ENCODE measurements around the gene PAPPA.

PAPPA gene

DNA sequence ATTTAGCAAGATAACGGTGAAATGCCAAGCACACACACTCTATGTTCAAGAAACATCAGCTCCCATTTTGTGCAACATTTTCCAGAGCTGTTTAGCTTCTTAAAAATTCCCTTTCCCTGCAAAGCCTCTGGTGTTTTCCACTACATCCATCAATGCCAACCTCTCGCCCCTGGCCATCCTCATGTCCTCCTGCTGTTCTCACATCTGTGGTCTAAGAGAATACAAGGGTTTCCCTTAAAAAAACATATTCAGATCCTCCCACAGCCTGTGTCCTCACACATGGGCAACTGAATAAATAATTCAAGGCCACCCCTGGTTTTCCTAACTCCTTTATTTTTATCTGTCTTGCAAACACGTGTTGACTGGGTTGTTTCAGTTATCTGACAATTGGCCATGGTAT, 70.3 kb downstream of the PAPPA start:
- no peak for DNase-seq (ENCODE audit: extremely low read depth in 1 of 2, low read depth in 1 of 2)

DNA sequence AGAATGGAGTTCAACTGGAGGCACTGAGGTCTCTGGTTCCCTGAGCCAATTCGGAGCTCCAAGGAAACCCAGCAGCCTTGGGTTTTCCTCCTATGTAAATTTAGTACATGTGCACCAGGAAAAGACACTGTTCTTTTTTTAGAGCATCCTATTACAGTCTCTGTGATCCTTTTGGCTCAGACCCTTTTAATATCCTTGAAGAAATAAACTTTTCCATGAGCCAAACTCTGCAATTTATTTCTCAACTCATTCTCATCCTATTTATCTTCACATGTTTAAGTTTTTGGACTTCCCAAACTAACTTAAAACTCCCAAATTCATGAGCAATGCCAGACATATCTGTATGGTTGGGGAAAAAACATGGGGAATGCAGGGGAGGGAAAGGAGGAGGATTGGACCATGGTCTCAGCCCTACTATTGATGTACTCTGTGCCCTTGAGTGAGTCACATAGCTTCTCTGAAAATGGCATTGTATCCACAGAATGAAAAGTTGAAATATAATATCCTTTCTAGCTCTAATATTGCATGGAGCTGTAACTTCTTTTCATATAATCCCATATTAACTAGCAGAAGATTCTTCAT, 76.6 kb downstream of the PAPPA start:
- no peak for DNase-seq (ENCODE audit: extremely low read depth in 1 of 2, low read depth in 1 of 2)

DNA sequence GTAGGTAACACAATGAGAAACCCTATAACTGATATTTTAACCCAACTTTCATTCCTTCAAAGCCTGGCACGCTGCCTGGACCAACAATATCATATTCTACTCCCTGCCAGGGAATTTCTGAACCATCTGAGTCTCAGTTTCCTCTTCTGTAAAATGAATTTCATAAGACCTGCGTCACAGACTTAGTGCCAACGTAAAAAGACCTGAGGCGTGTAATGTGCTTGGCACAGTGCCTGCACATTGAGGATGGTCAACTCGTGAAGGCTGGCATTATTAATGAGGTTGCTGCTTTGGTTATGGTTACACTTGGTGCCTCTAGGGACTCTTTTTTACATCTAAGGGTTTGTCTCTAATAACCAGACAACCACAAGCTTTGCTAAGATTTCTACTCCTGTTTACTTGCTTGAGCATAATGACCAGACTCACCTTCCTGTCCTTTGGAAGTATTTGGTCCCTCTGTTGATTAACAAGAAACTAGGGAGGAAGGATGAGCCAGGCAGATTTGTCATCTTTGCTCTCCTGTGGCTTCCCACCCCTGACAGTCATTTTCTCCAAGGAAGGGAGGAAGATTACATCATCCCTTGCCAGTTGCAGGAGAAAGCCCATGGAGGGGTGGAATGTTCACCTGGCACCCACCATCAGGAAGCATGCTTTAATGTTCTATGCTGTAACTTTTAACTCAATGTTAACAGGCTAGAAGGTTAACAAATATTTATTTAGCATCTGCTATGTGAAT, 79.0 kb downstream of the PAPPA start:
- no peak for DNase-seq (ENCODE audit: extremely low read depth in 1 of 2, low read depth in 1 of 2)

DNA sequence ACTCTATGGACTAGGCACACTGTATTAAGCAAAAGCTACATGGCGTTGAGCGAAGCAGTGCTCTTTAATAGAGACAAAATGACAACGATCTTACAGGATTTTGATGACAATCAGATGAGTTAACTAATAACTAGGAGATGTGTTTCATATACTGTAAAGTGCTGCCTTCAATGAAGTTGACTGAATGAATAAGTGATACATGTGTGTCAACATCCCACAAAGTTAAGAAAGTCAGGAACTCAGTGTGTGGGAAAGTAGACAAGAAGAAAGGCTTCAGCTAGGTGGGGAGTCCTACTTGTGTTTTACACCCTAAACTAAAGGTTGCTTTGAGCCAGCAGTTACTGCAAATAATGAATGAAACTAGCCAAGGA, 79.6 kb downstream of the PAPPA start:
- DNase-seq (ENCODE audit: extremely low read depth in 1 of 2, low read depth in 1 of 2), result no peak

DNA sequence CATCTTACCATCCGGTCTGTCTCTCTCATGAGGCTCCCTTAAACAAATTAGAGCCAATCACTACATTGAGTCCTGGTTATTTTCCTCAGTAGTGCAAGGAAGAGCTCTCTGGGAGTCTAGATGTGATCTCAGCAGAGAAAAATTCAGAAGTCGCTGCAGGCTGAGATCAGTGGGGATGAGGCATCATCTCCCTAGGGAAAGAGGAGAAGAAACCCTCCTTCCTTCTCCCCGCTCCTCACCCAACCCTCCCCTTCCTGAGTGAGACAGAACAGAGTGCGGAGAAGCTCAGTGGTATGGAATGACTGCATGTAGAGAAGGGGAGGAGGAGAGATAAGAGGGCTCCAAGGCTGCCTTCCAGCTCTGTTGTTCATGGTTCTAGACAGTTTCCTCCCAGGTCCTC, 80.5 kb downstream of the PAPPA start:
- no peak for DNase-seq (ENCODE audit: extremely low read depth in 1 of 2, low read depth in 1 of 2)

DNA sequence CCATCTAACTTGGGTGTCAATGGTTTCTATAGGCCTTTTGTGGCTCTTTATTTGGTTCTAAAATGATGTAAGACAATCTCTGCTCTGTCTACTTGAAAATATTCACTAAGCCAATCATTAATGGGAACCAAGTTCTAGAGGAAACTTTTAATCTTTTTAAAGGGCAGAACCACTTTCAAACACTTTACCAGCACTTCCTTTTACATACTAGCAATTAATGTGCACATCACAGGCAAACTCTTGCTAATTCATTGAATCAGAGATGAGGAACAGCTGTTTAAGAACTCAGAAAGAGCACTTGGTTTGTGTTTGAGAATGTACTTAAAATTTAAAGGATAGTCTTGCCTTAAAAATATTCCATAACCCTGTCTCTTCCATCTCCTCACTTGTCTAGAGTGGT, 83.4 kb downstream of the PAPPA start:
- no peak for DNase-seq (ENCODE audit: extremely low read depth in 1 of 2, low read depth in 1 of 2)

DNA sequence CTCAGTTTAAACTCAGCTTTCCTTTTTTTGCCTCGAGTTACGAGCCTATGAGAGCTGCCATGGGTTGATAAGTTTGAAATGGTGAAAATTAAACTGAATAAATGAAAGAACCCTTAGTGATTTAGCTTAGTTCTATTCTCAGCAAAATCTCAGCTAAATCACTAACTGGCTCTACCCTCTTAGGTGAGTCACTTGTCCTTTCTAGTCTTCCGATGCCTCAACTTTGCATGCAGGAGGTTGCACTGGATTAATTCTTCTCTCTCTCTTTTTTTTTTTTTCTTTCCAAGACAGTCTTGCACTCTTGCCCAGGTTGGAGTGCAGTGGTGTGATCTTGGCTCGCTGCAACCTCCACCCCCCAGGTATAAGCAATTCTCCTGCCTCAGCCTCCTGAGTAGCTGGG, 83.9 kb downstream of the PAPPA start:
- DNase-seq (ENCODE audit: extremely low read depth in 1 of 2, low read depth in 1 of 2), result no peak

DNA sequence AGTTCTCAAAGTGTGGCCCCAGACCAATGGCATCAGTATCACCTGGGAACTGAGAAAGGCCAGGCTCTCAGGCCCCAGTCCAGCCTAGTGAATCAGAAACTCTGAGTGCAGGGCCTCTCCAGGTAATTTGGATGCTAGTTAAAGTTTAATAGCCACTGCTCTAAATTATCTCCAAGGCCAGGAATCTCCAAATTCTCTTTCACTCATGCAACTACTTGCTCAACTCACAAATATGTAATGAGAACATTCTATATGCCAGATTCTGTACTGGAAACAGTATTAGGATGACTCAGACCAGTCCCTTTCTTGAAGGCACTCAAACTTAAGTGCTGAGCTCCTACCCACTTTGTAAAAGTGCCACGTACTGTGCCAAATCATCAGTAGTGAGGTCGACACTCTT, 84.6 kb downstream of the PAPPA start:
- no peak for DNase-seq (ENCODE audit: extremely low read depth in 1 of 2, low read depth in 1 of 2)

DNA sequence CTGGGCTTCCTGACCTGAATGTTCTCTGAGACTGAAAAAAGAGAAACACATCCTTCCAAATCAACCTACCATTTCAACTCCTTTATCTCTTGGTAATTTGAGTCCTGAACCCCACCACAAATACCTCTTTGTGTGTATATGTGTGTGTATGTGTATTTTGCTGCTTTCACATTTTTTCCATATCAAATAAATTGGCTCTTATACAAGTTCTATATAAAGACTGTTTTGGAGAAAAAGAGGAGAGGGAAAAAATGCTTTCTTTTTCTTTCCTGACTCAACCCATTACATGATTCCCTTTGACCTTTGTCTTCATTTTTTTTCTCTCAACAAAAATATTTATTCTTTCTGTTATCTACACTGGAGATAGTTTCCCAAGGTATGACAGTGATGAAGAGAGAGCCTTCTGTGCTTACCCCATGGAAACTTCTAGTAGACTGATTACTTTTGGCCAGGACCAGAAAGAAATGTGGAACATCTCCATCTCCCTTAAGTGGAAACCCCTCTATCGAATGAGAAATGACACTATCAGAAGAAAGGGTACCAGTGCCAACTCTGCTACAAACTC, 85.3 kb downstream of the PAPPA start:
- no peak for DNase-seq (ENCODE audit: extremely low read depth in 1 of 2, low read depth in 1 of 2)

DNA sequence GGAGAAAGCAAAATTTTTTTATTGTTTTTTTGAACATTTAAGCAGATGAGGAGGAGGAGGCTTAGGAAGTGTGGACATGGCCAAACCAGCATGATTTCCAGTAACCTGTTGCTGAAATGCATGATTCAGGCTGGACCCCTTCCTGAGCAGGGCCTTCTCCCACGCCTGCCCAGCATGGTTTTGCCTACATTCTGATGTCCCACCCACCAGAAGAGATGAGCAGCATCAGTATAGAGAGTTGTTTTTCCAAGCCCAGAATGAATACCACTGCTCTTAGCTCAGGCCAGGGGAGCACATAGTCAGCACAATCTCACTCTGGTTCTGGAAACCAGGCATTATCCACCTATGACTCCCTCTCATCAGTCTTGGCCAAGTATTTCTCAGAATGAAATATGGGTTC, 90.1 kb downstream of the PAPPA start:
- no peak for DNase-seq (ENCODE audit: extremely low read depth in 1 of 2, low read depth in 1 of 2)

DNA sequence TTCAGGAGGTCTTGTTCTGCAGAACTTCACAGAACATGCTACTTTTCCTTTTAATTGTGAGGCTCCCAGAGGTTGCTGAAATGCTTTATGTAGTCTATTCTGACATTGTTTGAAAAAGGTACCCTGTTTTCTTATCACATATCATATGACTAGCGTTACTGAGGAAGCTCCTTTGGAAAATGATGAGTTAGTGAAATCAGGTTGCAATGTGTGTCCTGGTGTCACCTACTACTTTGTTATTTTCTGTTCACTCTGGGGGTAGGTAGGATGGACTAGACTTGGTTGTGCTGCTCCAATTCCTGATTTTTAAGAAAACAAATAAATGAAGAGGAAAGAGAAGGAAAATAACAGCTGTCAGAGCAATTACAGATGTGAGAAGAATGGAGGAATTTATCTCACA, 93.7 kb downstream of the PAPPA start:
- DNase-seq (ENCODE audit: extremely low read depth in 1 of 2, low read depth in 1 of 2), result no peak

DNA sequence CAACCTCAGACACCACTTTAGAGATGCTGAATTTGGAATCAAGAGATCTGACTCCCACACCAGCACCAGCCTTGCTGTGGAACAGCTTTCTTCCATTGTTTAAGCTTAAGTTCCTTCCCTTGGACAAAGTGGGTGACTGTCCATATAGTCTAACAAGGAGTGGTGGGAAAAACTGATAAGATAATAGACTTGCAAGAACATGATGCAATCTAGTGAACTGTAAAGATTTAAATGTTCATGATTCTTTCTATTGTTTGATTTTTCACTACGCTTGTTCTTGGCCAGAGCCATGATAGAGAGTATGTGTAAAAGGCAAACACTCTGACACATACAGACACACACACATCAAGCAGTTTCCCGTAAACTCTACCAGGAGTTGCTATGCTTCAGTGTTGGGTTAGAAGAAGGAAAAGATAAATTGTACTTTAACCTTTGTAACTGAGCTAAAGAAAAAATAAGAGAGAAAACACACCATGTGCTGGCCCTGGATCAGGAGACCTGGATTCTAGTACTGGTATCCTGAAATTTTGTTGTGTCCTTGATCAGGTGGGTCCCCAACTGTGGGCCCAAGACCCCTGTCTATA, 94.3 kb downstream of the PAPPA start:
- DNase-seq (ENCODE audit: extremely low read depth in 1 of 2, low read depth in 1 of 2), result no peak

DNA sequence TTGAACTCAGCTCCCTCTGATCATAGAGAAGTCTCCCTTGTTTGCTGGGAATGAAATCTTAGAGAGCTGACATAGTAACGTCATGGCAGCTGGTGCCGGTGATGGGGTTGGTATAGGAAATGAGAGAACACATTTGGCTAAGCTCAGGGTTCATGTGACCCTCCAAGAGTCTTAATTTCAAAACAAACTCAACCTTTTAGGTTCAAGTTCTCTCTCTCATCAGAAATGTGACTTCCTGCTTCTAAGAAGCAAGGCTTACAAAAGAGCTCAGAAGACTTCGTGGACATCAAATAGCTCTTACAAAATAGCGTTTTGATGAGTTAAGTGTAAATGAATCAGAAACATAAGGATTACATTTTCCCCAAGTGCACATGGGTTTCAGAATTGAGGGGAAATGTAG, 97.3 kb downstream of the PAPPA start:
- DNase-seq (ENCODE audit: extremely low read depth in 1 of 2, low read depth in 1 of 2), result no peak

DNA sequence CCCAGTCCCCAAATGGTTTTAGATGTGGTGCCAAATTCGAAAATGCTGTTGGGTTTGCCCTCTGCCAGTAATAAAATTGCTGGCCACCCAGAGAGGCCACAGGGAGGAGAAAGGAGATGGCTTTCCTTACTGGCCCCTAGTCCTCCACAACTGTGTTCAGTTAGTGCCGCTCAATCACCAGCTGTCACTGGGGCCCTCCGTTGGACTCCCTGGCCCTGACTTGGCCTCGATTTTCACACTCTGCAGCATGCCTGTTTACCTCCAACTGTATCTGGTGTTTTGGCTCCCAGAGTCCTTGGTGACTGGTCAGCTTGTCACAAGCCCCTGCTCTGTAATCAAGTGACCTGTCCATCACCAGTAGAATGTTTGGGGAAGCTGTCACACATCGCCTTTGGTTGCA, 97.8 kb downstream of the PAPPA start:
- DNase-seq (ENCODE audit: extremely low read depth in 1 of 2, low read depth in 1 of 2), result no peak

DNA sequence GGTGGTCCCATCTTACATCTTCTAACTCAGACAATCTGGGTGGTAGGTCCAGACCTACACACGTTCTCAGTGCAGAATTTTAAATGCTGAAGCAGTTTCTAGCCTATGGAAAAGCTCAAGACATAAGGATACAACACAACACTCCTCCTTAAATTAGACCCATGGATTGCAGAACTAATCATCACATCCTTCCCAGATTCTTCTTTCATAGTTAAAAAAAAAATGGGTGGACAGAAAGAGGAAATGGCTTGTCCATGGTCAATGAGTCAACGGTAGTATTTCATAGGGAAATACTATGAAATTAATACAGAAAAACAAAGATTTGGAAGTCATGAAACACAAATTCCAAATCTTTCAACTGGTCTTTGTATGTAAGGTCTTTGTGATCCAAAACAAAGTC, 106.9 kb downstream of the PAPPA start:
- no peak for DNase-seq (ENCODE audit: extremely low read depth in 1 of 2, low read depth in 1 of 2)

DNA sequence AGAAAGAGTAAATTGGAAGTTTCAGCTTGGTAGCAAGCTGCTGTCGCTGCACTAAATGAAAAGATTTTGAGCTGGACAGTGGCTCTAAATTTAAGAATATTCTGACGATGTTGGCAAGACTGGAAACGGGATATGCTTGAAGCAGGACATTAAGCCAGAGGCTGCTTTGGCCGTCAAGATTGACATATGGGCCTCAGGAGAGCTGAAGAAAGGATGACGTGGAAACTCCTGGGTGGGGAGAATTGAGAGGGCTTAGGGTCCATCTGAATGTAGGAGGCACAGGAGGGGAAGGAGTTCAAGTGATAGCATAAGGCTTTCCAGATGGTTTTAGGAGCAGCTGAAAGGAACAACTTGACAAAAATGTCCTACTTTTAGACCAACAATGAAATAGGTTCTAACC, 108.9 kb downstream of the PAPPA start:
- no peak for DNase-seq (ENCODE audit: extremely low read depth in 1 of 2, low read depth in 1 of 2)

DNA sequence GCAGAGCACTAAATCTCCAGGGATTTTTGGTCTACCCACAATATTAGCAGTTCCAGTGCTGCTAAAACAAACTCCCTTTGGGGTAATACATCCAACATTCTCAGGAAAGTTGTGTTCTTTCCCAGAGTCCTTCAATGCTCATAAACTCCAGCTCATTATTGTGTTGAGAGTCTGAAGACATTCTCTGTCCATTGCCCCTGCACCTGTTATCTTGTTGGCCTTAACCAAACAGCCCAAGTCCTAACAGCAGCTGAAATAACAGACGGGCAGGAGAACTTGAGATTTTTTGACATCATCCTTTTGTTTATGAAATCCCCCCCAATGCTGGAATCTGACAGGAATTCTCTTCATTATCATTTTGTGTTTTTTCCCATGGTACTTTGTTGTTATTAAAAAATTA, 110.8 kb downstream of the PAPPA start:
- no peak for DNase-seq (ENCODE audit: extremely low read depth in 1 of 2, low read depth in 1 of 2)

DNA sequence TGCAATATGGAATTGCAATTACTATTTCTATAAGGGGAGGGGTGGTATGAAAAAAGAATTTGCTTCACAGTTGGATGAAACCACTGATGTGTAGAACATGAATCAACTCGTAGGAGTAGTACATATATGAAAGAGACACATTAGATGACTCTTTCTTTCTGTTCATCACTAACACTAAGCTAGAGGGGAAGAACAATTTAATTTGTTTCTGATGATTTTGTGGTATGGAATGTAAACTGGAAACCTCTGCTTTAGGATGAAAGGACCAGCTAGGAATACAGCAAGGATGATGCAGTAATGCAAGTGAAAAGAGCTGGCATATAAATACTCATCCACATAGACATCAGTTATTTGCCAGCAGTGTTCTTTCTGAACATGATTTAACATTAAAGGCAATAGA, 113.4 kb downstream of the PAPPA start:
- DNase-seq (ENCODE audit: extremely low read depth in 1 of 2, low read depth in 1 of 2), result no peak

DNA sequence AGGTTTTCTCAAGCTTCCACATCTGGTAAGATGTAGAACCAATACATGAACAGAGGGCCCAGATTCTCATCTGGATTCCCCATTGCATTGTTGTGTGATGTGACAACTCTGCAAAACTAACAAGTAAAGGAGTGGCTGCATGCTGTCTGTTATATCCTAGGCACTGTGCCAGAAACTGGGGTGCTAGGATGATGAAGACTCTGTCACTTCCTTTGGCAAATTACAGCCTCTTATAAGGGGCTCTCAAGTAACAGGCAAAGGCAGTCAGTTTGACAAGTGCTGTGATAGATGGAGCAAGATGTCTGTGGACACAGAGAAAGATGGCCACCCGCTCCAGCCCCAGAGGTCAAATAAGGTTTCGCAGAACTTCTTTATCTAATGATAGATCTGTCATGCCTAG, 115.7 kb downstream of the PAPPA start:
- DNase-seq (ENCODE audit: extremely low read depth in 1 of 2, low read depth in 1 of 2), result no peak

DNA sequence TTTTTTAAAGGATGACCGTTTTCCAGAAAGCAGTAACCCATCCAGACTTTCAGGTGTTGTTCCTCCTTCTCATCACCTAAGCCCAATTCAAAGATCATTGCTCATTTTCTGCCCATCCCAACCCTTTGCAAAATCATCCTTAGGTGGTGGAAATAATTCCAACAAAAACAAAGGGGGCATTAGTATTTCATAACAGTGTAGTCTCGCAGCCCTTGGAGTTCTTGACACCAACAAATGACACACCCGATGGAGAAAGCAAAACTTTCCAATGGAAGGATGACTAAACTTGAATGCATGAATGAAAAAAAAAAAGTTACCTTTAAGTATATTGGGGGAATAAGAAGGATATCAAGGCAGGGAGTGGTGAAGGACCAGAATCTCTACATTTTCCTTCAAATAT, 117.0 kb downstream of the PAPPA start:
- DNase-seq (ENCODE audit: extremely low read depth in 1 of 2, low read depth in 1 of 2), result no peak

DNA sequence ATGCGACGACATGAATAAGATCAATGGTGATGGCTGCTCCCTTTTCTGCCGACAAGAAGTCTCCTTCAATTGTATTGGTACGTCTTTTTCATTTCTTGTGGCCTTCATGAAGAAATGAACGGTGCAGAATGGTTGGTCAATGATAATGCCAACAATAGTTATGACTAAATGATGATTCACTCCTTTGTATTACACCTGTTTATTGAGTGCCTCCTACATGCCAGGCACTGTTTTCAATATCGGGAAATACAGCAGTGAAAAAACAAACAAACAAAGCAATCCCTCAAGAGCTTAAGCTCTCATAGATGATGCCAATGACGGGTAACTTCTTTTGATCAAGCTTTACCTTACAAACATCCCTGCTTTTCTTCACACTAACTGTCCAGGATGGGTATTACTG, 117.7 kb downstream of the PAPPA start:
- no peak for DNase-seq (ENCODE audit: extremely low read depth in 1 of 2, low read depth in 1 of 2)

DNA sequence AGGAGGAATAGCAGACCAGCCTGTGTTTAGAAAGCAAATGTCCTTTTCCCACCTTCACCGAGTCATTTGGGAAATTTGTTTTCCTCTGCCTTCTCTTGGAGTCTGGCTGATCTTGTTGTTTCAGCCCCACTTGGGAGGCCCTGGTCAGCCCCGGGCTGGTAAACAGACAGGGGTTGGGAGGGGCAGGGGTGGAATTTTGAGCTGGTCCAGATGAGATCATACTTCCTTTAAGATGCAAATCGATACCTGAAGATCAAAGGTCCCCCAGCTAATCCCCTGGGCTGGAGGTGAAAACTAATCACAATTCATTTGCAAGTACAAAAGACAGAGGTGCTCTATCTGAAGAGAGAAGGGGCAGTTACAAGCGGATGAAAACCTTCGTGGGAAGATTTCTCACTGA, 118.4 kb downstream of the PAPPA start:
- DNase-seq (ENCODE audit: extremely low read depth in 1 of 2, low read depth in 1 of 2), result no peak
